Pancreas (tissue), 10 donors: ENCODE measurements around the gene NUP93. TPM values are rescaled to one million over a fixed set of nuclear protein-coding genes. Genes with fewer than 3 reads are reported as not detected.

ENCODE experiments used
- ATAC-seq, 4 donors: fragments of 200-7000 bp; cut with Tn5 transposase; one replicate each; pipeline versions ENCODE4 v1.8.0 to v1.9.1; 2020; ENCODE audit warnings: mild to moderate bottlenecking in 4 of 4, moderate library complexity in 4 of 4
- DNase-seq, 6 donors: peaks; one replicate each; pipeline ENCODE4 v3.0.0-alpha.2; 2020
- FAIRE-seq: peaks from 2 replicates; lab custom pipeline; 2012; peaks lifted over from hg19 to GRCh38; lab: Jason Lieb, UNC
- H3K27ac ChIP-seq, 4 donors: fragments of 200-600 bp; sonication (generic); 1 replicate in 3 of 4; 2 replicates in 1 of 4; pipeline versions ENCODE4 v1.5.0 to v1.8.0; 2020
- H3K27me3 ChIP-seq, 4 donors: fragments of 200-600 bp; one replicate each; pipeline ENCODE4 v1.8.0; 2021
- H3K36me3 ChIP-seq, 3 donors: fragments of 200-600 bp; sonication (generic) in 1 of 3; one replicate each; pipeline versions ENCODE4 v1.5.0 to v1.8.0; 2020 to 2021
- H3K4me1 ChIP-seq, 3 donors: fragments of 200-600 bp; one replicate each; pipeline ENCODE4 v1.8.0; 2021
- H3K4me3 ChIP-seq, 4 donors: fragments of 200-600 bp; sonication (generic) in 2 of 4; one replicate each; pipeline versions ENCODE4 v1.5.0 to v1.8.0; 2020 to 2021
- H3K9me3 ChIP-seq, 4 donors: fragments of 200-600 bp; one replicate each; pipeline ENCODE4 v1.8.0; 2021
- WGBS, 2 donors: extraction: QIAGEN DNeasy Blood & Tissue Kit; methylation state at CpG; one replicate each; pipeline ENCODE4 v1.1.7; 2013; 5-methylcytosine and 5-hydroxymethylcytosine counted together
- intact Hi-C, 3 donors: fragments of 100-400 bp; cut with DNase I; formaldehyde crosslinking; loops; one replicate each; pipeline versions ENCODE4 v1.11.1 to v1.14.2; 2022
- polyA plus RNA-seq, 2 donors: library from polyadenylated mRNA; stranded (reverse); fragments of 200-250 nt; gene quantifications; one replicate each; pipeline ENCODE4 v1.2.3, GENCODE V29; 2013
- total RNA-seq, 6 donors: library from RNA; stranded (reverse); fragmentation: NEBNext Ultra II Directional in 4 of 6; extraction: Animal tissue kit (Norgen Biotek cat#: 25700) in 4 of 6; gene quantifications; one replicate each; pipeline versions ENCODE4 v1.2.1 to v1.2.4, GENCODE V29; 2021 to 2023
- TF ChIP-seq, protein P1 (sequence below), 4 donors: fragments of 200-600 bp; sonication (generic) in 3 of 4; IDR thresholded peaks; one replicate each; pipeline versions ENCODE4 v1.5.0 to v1.8.0; 2021; ENCODE audit warnings: antibody characterized with exemption in 4 of 4
- donor health status: healthy with polysubstance abuse.
- donor health status: DM: no; HTN: no; CAD: no; lungs with moderate emphysema.
- donor health status: DM: no; HTN: no; CAD: no.
- donor health status: control.
- donor health status: control.
- donor health status: Bipolar disorder and iron deficiency.
- donor health status: DM: yes; HTN: yes; CAD: no.
- donor health status: DM: no; HTN: no; CAD: no.
- donor health status: DM: no; HTN: no; CAD: no.
- donor health status: DM: yes; HTN: yes; CAD: no.

The NUP93 gene
- total and polyA plus RNA-seq, 8 donors = 13.1 to 31.4 (median 21.2) TPM

DNA sequence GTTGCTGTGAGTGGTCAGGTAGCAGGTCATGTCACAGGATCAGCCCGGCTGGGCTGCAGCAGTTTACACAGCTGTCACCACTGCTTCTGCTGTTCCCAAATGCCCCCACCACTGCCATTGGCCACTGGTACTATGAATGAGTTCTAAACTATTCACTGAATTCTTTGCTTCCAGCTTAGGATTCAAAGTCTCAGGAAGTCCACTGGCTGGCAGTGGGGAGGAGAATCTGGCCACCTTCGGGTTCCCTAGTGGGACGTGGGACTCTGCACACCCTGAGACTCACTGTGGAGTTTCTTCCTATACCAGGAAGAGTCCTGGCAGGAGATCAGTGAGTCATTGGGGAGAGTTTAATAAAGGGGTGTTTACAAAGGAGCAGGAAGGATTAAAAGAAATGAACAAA lies 40.8 kb upstream of the NUP93 start:
- Histone ChIP-seq H3K4me3 (no peak overlapping the region), H3K4me1 (peaks cover 0 to 14% (median 3%) of the 10 kb centered on the region in 3 donors), H3K27ac (peak overlapping the region in 1 of 4 donors; percentile 20), H3K9me3 (no peaks in the 10 kb centered on the region), H3K36me3 (no peaks in the 10 kb centered on the region), H3K27me3 (no peaks in the 10 kb centered on the region)
- TF ChIP-seq, protein P1, sequence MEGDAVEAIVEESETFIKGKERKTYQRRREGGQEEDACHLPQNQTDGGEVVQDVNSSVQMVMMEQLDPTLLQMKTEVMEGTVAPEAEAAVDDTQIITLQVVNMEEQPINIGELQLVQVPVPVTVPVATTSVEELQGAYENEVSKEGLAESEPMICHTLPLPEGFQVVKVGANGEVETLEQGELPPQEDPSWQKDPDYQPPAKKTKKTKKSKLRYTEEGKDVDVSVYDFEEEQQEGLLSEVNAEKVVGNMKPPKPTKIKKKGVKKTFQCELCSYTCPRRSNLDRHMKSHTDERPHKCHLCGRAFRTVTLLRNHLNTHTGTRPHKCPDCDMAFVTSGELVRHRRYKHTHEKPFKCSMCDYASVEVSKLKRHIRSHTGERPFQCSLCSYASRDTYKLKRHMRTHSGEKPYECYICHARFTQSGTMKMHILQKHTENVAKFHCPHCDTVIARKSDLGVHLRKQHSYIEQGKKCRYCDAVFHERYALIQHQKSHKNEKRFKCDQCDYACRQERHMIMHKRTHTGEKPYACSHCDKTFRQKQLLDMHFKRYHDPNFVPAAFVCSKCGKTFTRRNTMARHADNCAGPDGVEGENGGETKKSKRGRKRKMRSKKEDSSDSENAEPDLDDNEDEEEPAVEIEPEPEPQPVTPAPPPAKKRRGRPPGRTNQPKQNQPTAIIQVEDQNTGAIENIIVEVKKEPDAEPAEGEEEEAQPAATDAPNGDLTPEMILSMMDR (IDR thresholded peaks at IDR 0.05) = no peak
- peak in 3 of 6 donors; percentile 48 to 60 (median 51) for DNase-seq
- peak; percentile 30 to 68 (median 47) for ATAC-seq
- 39 to 43% methylated on average over 3 of the region's 3 CpGs for WGBS, 2 donors
- FAIRE-seq = no peak
- intact Hi-C loops = no loop called here

DNA sequence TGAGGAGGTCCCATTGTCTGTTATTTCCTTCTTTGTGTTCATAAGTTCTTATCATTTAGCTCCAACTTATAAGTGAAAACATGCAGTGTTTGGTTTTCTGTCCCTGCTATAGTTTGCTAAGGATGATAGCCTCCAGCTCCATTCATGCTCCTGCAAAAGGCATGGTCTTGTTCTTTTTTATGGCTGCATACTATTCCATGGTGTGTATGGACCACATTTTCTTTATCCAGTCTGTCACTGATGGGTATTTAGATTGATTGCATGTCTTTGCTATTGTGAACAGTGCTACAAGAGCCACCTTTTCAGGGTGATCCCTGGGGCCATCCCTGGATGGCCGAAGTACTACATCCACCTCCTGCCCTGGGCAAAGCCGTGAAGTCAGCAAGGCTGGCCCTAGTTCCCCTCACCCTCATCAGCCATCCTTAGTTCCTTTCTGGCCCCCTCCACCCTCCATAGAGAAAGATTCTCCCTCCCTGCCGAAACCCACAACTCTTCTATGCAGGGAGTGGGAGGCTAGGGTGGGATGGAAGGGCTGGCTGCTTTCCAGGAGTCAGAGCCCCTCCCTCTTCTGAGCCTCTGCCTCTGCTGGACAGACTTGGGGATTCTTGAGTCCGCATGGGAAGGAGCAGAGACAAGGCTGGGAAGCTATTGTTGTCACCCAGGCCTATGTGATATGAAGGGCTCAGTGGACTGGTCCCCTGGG lies 39.4 kb upstream of the NUP93 start:
- peaks cover 0 to 14% (median 3%) of the 10 kb centered on the region in 3 donors for H3K4me1 ChIP-seq
- H3K27ac ChIP-seq = no peak overlapping the region
- ATAC-seq (no peak), FAIRE-seq (no peak), DNase-seq (no peak)
- TF ChIP-seq, protein P1 (IDR thresholded peaks at IDR 0.05) = no peak
- H3K9me3 ChIP-seq = no peaks in the 10 kb centered on the region
- intact Hi-C loops = no loop called here
- 71 to 82% methylated on average over 4 of the region's 4 CpGs for WGBS, 2 donors
- H3K4me3 ChIP-seq = no peak overlapping the region
- H3K36me3 ChIP-seq = no peaks in the 10 kb centered on the region
- no peaks in the 10 kb centered on the region for H3K27me3 ChIP-seq

DNA sequence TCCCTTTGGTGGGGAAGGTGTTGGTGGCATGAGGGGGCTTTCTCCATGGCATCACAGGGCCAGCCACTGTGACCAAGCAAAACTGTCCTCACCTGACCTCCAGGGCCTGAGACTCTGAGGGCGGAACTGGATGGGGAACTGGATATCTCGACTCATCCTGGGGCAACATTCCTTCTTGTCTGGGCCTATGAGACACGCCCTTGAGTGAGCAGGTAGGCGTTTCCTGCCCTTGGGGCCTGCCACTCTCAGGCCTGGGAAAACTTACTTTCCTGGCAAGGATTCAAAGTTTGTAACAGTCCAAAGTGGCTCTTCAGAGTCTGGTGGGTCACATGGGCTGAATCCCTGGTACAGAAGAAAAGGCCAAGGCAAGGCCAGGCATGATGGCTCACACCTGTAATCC lies 38.0 kb upstream of the NUP93 start:
- Histone ChIP-seq H3K4me3 (no peak overlapping the region), H3K9me3 (no peaks in the 10 kb centered on the region), H3K27me3 (no peaks in the 10 kb centered on the region), H3K27ac (no peak overlapping the region), H3K4me1 (peaks cover 0 to 11% (median 3%) of the 10 kb centered on the region in 3 donors), H3K36me3 (no peaks in the 10 kb centered on the region)
- DNase-seq (peak in 4 of 6 donors; percentile 52 to 66 (median 59)), FAIRE-seq (no peak), ATAC-seq (peak; percentile 77 to 90 (median 82))
- 13 to 21% methylated on average over 4 of the region's 4 CpGs for WGBS, 2 donors
- TF ChIP-seq, protein P1 (IDR thresholded peaks at IDR 0.05) = no peak
- intact Hi-C loops = no loop called here

DNA sequence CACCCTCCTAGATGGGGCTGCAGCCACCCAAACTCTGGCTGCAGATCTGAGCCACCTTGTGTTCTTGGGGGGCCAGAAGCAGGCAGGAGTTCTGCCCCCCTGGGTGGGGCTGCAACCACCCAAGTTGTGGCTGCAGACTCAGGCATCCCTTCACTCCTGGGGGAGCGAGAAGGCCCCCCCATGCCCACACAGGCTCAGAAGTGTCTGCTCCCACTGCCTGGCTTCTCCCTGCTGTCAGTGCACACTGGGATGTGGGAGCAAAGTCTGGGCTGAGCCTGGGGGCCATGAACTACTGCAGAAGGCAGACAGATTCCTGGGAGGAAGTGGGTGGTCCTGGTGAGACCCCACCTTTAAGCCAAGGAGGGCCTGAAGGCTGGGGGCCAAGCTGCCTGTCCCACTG lies 34.7 kb upstream of the NUP93 start:
- DNase-seq = no peak
- Histone ChIP-seq H3K4me3 (no peak overlapping the region), H3K27me3 (no peaks in the 10 kb centered on the region), H3K36me3 (no peaks in the 10 kb centered on the region), H3K9me3 (no peaks in the 10 kb centered on the region), H3K4me1 (peaks cover 0 to 5% (median 0%) of the 10 kb centered on the region in 3 donors), H3K27ac (no peak overlapping the region)
- 96 to 100% methylated on average over 1 of the region's 1 CpG for WGBS, 2 donors
- intact Hi-C loops = no loop called here
- FAIRE-seq = no peak
- TF ChIP-seq, protein P1 (IDR thresholded peaks at IDR 0.05) = no peak
- ATAC-seq = no peak
